NCI-H2171 (cell line): Measurements from ENCODE around the gene LHX5.
"Not testable (repeated sequence)": the region's sequence is repeated elsewhere in the genome, so short reads cannot be mapped to it uniquely, and the experiment has no call there.

Source experiments
- DNase-seq: peaks from one replicate; lab custom pipeline; 2025; lab: John Stamatoyannopoulos, UW

LHX5 gene

GRCh38 chr12:113471619-113472171 is at the start of gene LHX5:
Gene LHX5 (minus strand): TSS chr12:113471871. CDS start chr12:113471498, 373 bp downstream.
- no peak for DNase-seq

- DNase-seq: no peak
Observed at GRCh38 chr12:113519464-113520307, 48.0 kb upstream of the LHX5 start.

GRCh38 chr12:113515082-113515856 is 43.6 kb upstream of the LHX5 start:
- no peak for DNase-seq

- no peak for DNase-seq
Observed at GRCh38 chr12:113514602-113515001, 42.9 kb upstream of the LHX5 start.

GRCh38 chr12:113512568-113512967 is 40.9 kb upstream of the LHX5 start:
- DNase-seq: no peak

- no peak for DNase-seq
Observed at GRCh38 chr12:113506867-113507266, 35.2 kb upstream of the LHX5 start.

- no peak for DNase-seq
Observed at GRCh38 chr12:113505941-113506340, 34.3 kb upstream of the LHX5 start.

- no peak for DNase-seq
Observed at GRCh38 chr12:113504917-113505316, 33.2 kb upstream of the LHX5 start.

GRCh38 chr12:113500782-113501311 is 29.2 kb upstream of the LHX5 start:
- no peak for DNase-seq

GRCh38 chr12:113500306-113500675 is 28.6 kb upstream of the LHX5 start:
- DNase-seq: no peak

GRCh38 chr12:113498490-113498889 is 26.8 kb upstream of the LHX5 start:
- DNase-seq: no peak

- DNase-seq: no peak
Observed at GRCh38 chr12:113497693-113498092, 26.0 kb upstream of the LHX5 start.

GRCh38 chr12:113495941-113496340 is 24.3 kb upstream of the LHX5 start:
- not testable (repeated sequence) for DNase-seq

- DNase-seq: no peak
Observed at GRCh38 chr12:113488322-113488721, 16.7 kb upstream of the LHX5 start.

GRCh38 chr12:113486722-113487121 is 15.1 kb upstream of the LHX5 start:
- DNase-seq: no peak

GRCh38 chr12:113485330-113485729 is 13.7 kb upstream of the LHX5 start:
- DNase-seq: no peak

GRCh38 chr12:113482334-113482733 is 10.7 kb upstream of the LHX5 start:
- no peak for DNase-seq

- DNase-seq: no peak
Observed at GRCh38 chr12:113480336-113480971, 8.8 kb upstream of the LHX5 start.

- no peak for DNase-seq
Observed at GRCh38 chr12:113479590-113480335, 8.1 kb upstream of the LHX5 start.

- DNase-seq: no peak
Observed at GRCh38 chr12:113479216-113479589, 7.5 kb upstream of the LHX5 start.

- no peak for DNase-seq
Observed at GRCh38 chr12:113478351-113479011, 6.8 kb upstream of the LHX5 start.
